AG09309 (cell line): ENCODE results near the gene SIAH2.

Source experiments
- DNase-seq: peaks from one replicate; pipeline ENCODE4 v3.0.0-alpha.2; 2010; ENCODE audit warnings: low read depth
- H3K4me3 ChIP-seq: 2 replicates; pipeline ENCODE4 v1.5.1; 2011; ENCODE audit warnings: mild to moderate bottlenecking, low read depth, low read length, moderate library complexity; ENCODE audit not compliant: control insufficient read depth
- TF ChIP-seq, protein P1 (sequence below): IDR thresholded peaks from 2 replicates; pipeline ENCODE4 v1.5.1; 2011; ENCODE audit warnings: mild to moderate bottlenecking, low read depth, low read length, inconsistent platforms; ENCODE audit not compliant: insufficient read depth, control insufficient read depth; ENCODE audit errors: missing control alignments

The SIAH2 gene

DNA sequence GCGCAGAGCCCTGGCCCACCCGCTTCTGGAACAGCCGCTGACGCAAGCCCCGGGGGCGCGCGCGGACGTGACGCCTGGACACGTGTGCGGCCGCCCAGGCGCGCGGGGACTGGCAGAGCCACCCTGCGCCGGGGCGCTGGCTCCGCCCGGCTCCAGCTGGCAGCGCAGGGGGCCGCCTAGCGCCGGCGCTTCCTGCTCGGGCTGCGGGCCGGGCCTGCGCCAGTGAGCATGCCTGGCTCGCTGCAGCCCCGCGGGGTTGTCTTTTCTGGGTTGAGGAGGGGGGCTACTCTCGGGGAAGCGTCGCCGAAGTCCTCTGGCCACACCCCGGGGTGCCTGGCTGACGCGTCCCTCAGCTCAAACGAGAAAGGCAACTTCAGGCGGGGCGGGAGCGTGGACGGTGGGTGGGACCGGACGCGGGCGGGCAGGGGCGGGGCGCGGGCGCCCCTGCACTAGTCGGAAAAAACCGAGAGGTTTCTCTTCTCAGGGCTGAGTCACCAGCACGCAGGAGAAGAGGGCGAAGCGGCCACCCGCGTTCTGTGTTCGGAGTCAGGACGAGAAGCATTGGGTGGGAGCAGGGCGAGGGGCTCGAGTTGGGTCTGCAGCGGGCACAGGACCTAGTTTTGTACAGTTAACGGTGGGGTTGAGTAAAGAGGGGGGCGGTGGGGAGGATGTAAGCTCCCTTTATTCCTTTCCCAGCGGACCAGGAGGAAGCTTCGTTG is at the start of gene SIAH2:
Gene SIAH2 (minus strand): TSS at position 48 of the 719 bp plus-strand sequence. CDS start 320 bp downstream, outside the sequence.
- DNase-seq: peak; percentile 80
- peak within 1 kb of the TSS; percentile 95 for H3K4me3 ChIP-seq
- TF ChIP-seq, protein P1, sequence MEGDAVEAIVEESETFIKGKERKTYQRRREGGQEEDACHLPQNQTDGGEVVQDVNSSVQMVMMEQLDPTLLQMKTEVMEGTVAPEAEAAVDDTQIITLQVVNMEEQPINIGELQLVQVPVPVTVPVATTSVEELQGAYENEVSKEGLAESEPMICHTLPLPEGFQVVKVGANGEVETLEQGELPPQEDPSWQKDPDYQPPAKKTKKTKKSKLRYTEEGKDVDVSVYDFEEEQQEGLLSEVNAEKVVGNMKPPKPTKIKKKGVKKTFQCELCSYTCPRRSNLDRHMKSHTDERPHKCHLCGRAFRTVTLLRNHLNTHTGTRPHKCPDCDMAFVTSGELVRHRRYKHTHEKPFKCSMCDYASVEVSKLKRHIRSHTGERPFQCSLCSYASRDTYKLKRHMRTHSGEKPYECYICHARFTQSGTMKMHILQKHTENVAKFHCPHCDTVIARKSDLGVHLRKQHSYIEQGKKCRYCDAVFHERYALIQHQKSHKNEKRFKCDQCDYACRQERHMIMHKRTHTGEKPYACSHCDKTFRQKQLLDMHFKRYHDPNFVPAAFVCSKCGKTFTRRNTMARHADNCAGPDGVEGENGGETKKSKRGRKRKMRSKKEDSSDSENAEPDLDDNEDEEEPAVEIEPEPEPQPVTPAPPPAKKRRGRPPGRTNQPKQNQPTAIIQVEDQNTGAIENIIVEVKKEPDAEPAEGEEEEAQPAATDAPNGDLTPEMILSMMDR: no peak

DNA sequence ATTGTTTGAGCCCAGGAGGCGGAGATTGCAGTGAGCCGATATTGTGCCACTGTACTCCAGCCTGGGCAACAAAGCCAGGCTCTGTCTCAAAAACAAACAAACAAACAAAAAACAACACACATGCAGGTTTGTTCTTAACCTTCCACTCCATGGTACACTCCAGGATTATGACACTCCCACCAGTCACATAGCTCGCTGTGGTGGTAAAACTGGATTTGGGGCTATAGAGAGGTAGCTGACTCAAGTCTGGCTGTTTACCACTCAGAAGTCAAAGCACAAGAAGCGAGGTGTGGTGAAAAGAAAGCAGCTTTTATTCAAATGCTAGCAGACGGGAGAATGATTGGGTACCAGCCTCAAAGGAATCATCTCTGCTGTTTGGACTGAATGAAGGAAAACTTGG is 49.0 kb upstream of the SIAH2 start:
- H3K4me3 ChIP-seq: no peak overlapping the region
- no peak for DNase-seq
- TF ChIP-seq, protein P1: no peak

- no peak for DNase-seq
These were observed 47.7 kb upstream of the SIAH2 start for GRCh38 chr3:150810641-150811040.

DNA sequence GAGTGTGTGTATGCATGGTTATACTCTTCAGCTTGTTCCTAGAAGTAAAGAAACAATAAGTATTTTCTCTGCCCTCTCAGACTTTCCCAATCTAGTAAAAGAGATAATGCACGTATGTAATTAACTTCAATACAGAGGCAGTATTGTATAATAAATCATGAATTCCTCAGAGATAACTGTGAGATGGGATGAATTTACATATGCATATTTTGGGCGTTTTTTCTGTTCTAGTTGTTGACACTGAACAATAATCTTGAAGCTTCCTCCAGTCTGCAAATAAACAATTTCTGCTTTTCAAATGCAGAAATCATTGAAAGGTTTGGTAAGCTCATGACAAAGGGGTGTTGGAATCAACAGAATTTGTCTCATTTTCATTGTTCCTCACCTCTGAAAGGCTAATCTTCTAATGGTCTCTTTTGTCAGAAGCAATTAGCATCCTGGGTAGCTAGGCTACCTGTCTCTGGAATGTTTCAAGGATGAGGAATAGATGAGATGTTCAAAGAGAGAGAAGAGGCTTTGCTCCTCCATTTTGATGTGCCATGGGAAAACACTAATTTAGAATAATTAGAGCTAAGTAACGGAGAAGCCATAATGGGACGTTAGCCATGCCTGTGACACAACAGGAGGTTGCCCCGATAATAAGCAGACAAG is 43.3 kb upstream of the SIAH2 start:
- TF ChIP-seq, protein P1: no peak
- no peak for DNase-seq
- no peak overlapping the region for H3K4me3 ChIP-seq

More at GRCh38 chr3:150810641-150811040, 47.7 kb upstream of the SIAH2 start:
- H3K4me3 ChIP-seq: no peak overlapping the region
- TF ChIP-seq, protein P1: no peak

GRCh38 chr3:150805354-150805753 is 42.4 kb upstream of the SIAH2 start:
- no peak overlapping the region for H3K4me3 ChIP-seq
- no peak for DNase-seq
- TF ChIP-seq, protein P1: no peak

- DNase-seq: no peak
- TF ChIP-seq, protein P1: no peak
These were observed 40.5 kb upstream of the SIAH2 start for GRCh38 chr3:150803440-150803985.

More at GRCh38 chr3:150803440-150803985, 40.5 kb upstream of the SIAH2 start:
- H3K4me3 ChIP-seq: no peak overlapping the region
